Activated effector memory CD4-positive, alpha-beta T cell treated with anti-CD3 and anti-CD28 coated beads, Interleukin-2, amount 50 U/mL, for 16 hours (primary cell): Measurements from ENCODE around the gene CIBAR2.
"Not testable (repeated sequence)": the region's sequence is repeated elsewhere in the genome, so short reads cannot be mapped to it uniquely, and the experiment has no call there.

Experiments
- DNase-seq: peaks from one replicate; pipeline ENCODE4 v3.0.0-alpha.2; 2020

The CIBAR2 gene

GRCh38 chr16:85127379-85127723 lies 15.1 kb upstream of the CIBAR2 start:
- no peak for DNase-seq

- DNase-seq = no peak
Observed at GRCh38 chr16:85126705-85127378, 14.6 kb upstream of the CIBAR2 start.

- no peak for DNase-seq
Observed at GRCh38 chr16:85126394-85126704, 14.1 kb upstream of the CIBAR2 start.

- no peak for DNase-seq
Observed at GRCh38 chr16:85125570-85126393, 13.5 kb upstream of the CIBAR2 start.

GRCh38 chr16:85124636-85125346 lies 12.5 kb upstream of the CIBAR2 start:
- no peak for DNase-seq

- DNase-seq = no peak
Observed at GRCh38 chr16:85123891-85124635, 11.8 kb upstream of the CIBAR2 start.

GRCh38 chr16:85123441-85123840 lies 11.2 kb upstream of the CIBAR2 start:
- not testable (repeated sequence) for DNase-seq

GRCh38 chr16:85120006-85120340 lies 7.7 kb upstream of the CIBAR2 start:
- no peak for DNase-seq

- no peak for DNase-seq
Observed at GRCh38 chr16:85117418-85117817, 5.1 kb upstream of the CIBAR2 start.

GRCh38 chr16:85114909-85115567 lies 2.8 kb upstream of the CIBAR2 start:
- DNase-seq = peak; percentile 92

GRCh38 chr16:85113913-85114312 lies 1.6 kb upstream of the CIBAR2 start:
- DNase-seq = no peak

- DNase-seq = no peak
Observed at GRCh38 chr16:85113168-85113733, 979 bp upstream of the CIBAR2 start.

- DNase-seq = no peak
Observed at GRCh38 chr16:85111184-85111583, 1.1 kb downstream of the CIBAR2 start.

- DNase-seq = no peak
Observed at GRCh38 chr16:85110105-85110504, 2.2 kb downstream of the CIBAR2 start.

- DNase-seq = no peak
Observed at GRCh38 chr16:85107532-85107931, 4.7 kb downstream of the CIBAR2 start.

- no peak for DNase-seq
Observed at GRCh38 chr16:85107083-85107482, 5.2 kb downstream of the CIBAR2 start.

GRCh38 chr16:85105475-85105874 lies 6.8 kb downstream of the CIBAR2 start:
- DNase-seq = no peak

GRCh38 chr16:85104821-85105391 lies 7.4 kb downstream of the CIBAR2 start:
- no peak for DNase-seq

- no peak for DNase-seq
Observed at GRCh38 chr16:85104147-85104546, 8.1 kb downstream of the CIBAR2 start.

- DNase-seq = no peak
Observed at GRCh38 chr16:85103114-85104079, 8.9 kb downstream of the CIBAR2 start.
